ENCODE results near the gene ADAP1. TPM values are rescaled to one million over a fixed set of nuclear protein-coding genes. Genes with fewer than 3 reads are reported as not detected.

The ADAP1 gene
- total and polyA plus RNA-seq, 2 donors from 2014 or later = 36.4 to 48.2 TPM

DNA sequence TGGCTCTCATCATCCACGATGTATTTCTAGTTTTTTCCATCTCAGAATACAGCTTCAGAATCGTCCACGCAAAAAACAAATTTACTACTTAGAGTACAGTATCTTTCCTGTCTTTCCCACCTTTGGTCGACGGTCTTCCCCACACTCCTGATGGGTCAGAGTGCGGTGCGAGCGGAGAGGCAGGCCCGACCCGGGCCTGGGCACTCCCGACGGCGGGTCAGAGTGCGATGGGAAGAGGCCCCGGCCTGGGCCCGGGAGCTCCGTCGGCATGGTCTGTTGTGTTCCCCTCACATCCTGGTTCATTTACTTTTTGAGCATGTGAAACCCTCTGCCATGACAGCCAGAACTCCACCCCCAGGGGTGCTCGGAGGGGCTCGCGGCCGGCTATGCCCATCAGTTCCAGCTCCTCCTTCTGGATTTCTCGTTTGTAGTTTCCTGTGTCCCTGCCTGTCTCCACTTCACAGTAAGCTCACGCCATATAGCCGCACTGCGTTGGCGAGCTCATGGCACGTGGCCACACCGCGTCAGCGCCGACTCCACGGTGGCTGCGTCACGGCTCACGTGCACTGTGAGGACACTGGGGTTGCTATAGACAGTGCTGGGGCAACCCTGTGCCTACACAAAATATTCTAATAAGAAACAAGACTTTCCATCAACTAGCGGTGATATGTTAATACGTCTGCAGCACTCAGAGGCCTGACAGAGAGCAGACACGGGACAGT, 13.0 kb upstream of the ADAP1 start:
- Histone ChIP-seq H3K9me3 (ENCODE audit: control insufficient read depth in 2 of 3, insufficient read depth in 1 of 3, low read length in 3 of 3) (no peaks in the 10 kb centered on the region), H3K4me1 (ENCODE audit: control insufficient read depth in 2 of 3, insufficient read depth in 2 of 3, low read depth in 1 of 3, low read length in 3 of 3) (peaks cover 0 to 20% (median 7%) of the 10 kb centered on the region in 3 donors), H3K4me3 (ENCODE audit: low read length in 3 of 3) (no peak overlapping the region), H3K27ac (ENCODE audit: low read depth in 2 of 2, low read length in 2 of 2) (no peak overlapping the region), H3K36me3 (ENCODE audit: control insufficient read depth in 2 of 3, insufficient read depth in 3 of 3, low read length in 3 of 3) (peaks cover 3 to 22% (median 12%) of the 10 kb centered on the region in 3 donors), H3K27me3 (ENCODE audit: control insufficient read depth, insufficient read depth, low read length) (no peaks in the 10 kb centered on the region), H3K9ac (ENCODE audit: low read length in 3 of 3) (no peak overlapping the region)
- DNase-seq (peak in 1 of 5 donors; percentile 70), FAIRE-seq (no peak)
- intact Hi-C loops (cut with DNase I) = no loop called here
- TF ChIP-seq, protein P1, sequence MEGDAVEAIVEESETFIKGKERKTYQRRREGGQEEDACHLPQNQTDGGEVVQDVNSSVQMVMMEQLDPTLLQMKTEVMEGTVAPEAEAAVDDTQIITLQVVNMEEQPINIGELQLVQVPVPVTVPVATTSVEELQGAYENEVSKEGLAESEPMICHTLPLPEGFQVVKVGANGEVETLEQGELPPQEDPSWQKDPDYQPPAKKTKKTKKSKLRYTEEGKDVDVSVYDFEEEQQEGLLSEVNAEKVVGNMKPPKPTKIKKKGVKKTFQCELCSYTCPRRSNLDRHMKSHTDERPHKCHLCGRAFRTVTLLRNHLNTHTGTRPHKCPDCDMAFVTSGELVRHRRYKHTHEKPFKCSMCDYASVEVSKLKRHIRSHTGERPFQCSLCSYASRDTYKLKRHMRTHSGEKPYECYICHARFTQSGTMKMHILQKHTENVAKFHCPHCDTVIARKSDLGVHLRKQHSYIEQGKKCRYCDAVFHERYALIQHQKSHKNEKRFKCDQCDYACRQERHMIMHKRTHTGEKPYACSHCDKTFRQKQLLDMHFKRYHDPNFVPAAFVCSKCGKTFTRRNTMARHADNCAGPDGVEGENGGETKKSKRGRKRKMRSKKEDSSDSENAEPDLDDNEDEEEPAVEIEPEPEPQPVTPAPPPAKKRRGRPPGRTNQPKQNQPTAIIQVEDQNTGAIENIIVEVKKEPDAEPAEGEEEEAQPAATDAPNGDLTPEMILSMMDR (IDR thresholded peaks at IDR 0.05; ENCODE audit: borderline replicate concordance, extremely low read depth, insufficient read depth) = no peak

DNA sequence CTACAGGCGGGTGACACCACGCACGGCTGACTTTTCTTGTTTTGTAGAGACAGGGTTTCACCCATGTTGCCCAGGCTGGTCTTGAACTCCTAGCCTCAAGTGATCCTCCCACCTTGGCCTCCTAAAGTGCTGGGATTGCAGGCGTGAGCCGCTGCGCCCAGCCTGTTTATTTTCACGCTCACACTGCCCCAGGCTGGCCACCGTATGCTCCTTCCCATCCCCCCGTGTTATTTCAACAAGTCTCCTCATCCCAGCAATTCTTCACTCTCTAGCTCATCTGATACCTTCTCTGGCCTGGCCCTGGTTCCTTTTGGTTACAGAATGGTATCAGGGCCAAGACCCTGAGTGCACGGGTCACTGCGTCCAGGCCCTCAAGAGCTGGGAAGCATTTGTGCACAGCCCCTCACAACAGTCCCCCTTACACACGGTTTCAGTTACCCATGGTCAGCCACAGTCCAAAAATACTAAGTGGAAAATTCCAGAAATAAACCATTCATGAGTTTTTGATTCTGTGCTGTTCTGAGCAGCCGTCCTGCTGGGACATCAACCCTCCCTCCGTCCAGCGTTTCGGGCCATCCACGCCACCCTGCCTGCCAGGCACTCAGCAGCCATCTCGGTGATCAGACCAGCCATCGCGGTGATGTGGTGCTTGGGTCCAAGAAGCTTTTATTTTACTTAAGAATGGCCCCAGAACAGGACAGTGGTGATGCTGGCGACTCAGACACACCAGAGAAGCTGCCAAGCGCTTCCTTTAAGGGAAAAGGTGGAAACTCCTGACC, 12.0 kb upstream of the ADAP1 start:
- no peak overlapping the region for H3K27ac ChIP-seq (ENCODE audit: low read depth in 2 of 2, low read length in 2 of 2)
- H3K4me1 ChIP-seq (ENCODE audit: control insufficient read depth in 2 of 3, insufficient read depth in 2 of 3, low read depth in 1 of 3, low read length in 3 of 3) = peaks cover 0 to 13% (median 5%) of the 10 kb centered on the region in 3 donors
- H3K9ac ChIP-seq (ENCODE audit: low read length in 3 of 3) = no peak overlapping the region
- H3K4me3 ChIP-seq (ENCODE audit: low read length in 3 of 3) = no peak overlapping the region
- H3K27me3 ChIP-seq (ENCODE audit: control insufficient read depth, insufficient read depth, low read length) = no peaks in the 10 kb centered on the region
- intact Hi-C loops (cut with DNase I) = no loop called here
- FAIRE-seq (no peak), DNase-seq (peak in 1 of 5 donors; percentile 59)
- H3K36me3 ChIP-seq (ENCODE audit: control insufficient read depth in 2 of 3, insufficient read depth in 3 of 3, low read length in 3 of 3) = peaks cover 0 to 21% (median 6%) of the 10 kb centered on the region in 3 donors
- no peaks in the 10 kb centered on the region for H3K9me3 ChIP-seq (ENCODE audit: control insufficient read depth in 2 of 3, insufficient read depth in 1 of 3, low read length in 3 of 3)
- TF ChIP-seq, protein P1 (IDR thresholded peaks at IDR 0.05; ENCODE audit: borderline replicate concordance, extremely low read depth, insufficient read depth) = no peak

DNA sequence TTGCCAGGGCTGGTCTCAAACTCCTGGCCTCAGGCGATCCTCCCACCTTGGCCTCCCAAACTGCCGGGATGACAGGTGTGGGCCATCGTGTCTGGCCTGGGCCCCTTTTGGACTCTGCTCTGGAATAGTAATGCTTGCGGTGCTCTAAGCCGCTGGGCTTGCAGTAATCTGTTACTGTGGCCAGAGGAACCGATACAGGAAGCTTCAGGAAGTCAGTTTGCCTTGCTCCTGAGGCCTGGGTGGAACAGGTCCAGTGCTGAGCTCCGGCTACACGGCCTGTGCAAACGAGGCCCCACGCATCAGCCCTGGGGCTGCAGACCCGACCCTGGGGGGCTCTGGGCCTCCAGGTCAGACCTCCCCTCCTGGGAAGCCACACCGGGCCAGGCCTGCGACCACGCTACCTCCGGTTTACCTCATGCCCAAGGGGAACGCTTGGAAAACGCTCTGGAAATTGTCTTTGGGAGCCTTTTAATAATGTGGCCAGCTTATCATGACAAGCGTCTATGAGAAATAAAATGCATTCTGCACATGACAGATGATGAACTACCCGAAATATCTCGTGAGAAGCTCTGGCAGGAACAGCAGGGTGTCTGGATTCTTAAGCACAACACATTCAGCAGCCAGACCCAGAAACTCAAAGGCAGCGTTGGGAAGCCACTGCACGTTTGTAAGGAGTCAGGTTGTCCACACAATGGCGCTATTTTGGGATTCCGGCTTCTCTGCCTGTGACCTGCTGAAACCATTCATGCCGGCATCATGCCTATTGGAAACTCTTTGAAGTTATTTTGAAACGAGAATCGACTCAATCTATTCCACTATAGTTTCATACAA, 10.1 kb upstream of the ADAP1 start:
- TF ChIP-seq, protein P1 (IDR thresholded peaks at IDR 0.05; ENCODE audit: borderline replicate concordance, extremely low read depth, insufficient read depth) = no peak
- no peaks in the 10 kb centered on the region for H3K9me3 ChIP-seq (ENCODE audit: control insufficient read depth in 2 of 3, insufficient read depth in 1 of 3, low read length in 3 of 3)
- no peak overlapping the region for H3K9ac ChIP-seq (ENCODE audit: low read length in 3 of 3)
- peak in 2 of 5 donors; percentile 45 to 78 for DNase-seq
- H3K27me3 ChIP-seq (ENCODE audit: control insufficient read depth, insufficient read depth, low read length) = no peaks in the 10 kb centered on the region
- no peak overlapping the region for H3K27ac ChIP-seq (ENCODE audit: low read depth in 2 of 2, low read length in 2 of 2)
- intact Hi-C loops (cut with DNase I) = no loop called here
- no peak overlapping the region for H3K4me3 ChIP-seq (ENCODE audit: low read length in 3 of 3)
- FAIRE-seq = no peak
- peaks cover 0 to 13% (median 5%) of the 10 kb centered on the region in 3 donors for H3K4me1 ChIP-seq (ENCODE audit: control insufficient read depth in 2 of 3, insufficient read depth in 2 of 3, low read depth in 1 of 3, low read length in 3 of 3)
- peaks cover 0 to 14% (median 6%) of the 10 kb centered on the region in 3 donors for H3K36me3 ChIP-seq (ENCODE audit: control insufficient read depth in 2 of 3, insufficient read depth in 3 of 3, low read length in 3 of 3)
